HEK293 (cell line): ENCODE data around the gene TMEM250.
A peak's percentile ranks its signal among the peaks of the same experiment; 100 is the strongest.

Experiments
- CTCF ChIA-PET: fragments of 350-600 bp; formaldehyde crosslinking; extraction: SDS; loops from one replicate; lab custom pipeline; 2021; ENCODE audit warnings: antibody characterized with exemption; lab: Yijun Ruan, JAX
- POLR2A ChIA-PET: fragments of 300-600 bp; formaldehyde crosslinking; extraction: SDS; loops from one replicate; lab custom pipeline; 2020; ENCODE audit warnings: antibody characterized with exemption, inconsistent platforms; lab: Yijun Ruan, JAX
- H3K27ac ChIP-seq: fragments of 200-500 bp; sonication (Bioruptor generic); 2 replicates; pipeline ENCODE4 v1.5.1; 2014; ENCODE audit warnings: low read depth, low read length, control low read depth, inconsistent platforms; ENCODE audit errors: extremely low read depth
- H3K36me3 ChIP-seq, 2 experiments: fragments of 200-500 bp in 1 of 2; sonication (Bioruptor generic) in 1 of 2; 1 replicate in 1 of 2; 2 replicates in 1 of 2; pipeline ENCODE4 v1.5.1; 2014 to 2017; ENCODE audit warnings: inconsistent platforms in 2 of 2, low read length in 2 of 2; ENCODE audit not compliant: control insufficient read depth in 2 of 2, insufficient read depth in 1 of 2
- H3K4me1 ChIP-seq: fragments of 200-500 bp; sonication (Bioruptor generic); 2 replicates; pipeline ENCODE4 v1.5.1; 2014; ENCODE audit warnings: mild to moderate bottlenecking, low read length, inconsistent platforms; ENCODE audit not compliant: control insufficient read depth, insufficient read depth
- H3K4me3 ChIP-seq: 2 replicates; pipeline ENCODE4 v1.5.1; 2011; ENCODE audit warnings: low read depth, mild to moderate bottlenecking, control low read depth, low read length, moderate library complexity
- H3K9me3 ChIP-seq: fragments of 200-500 bp; sonication (Bioruptor generic); 2 replicates; pipeline ENCODE4 v1.5.1; 2014; ENCODE audit warnings: low read depth, low read length, inconsistent platforms; ENCODE audit not compliant: control insufficient read depth, insufficient read depth
- IKZF3 ChIP-seq: fragments of 450-650 bp; IDR thresholded peaks from 2 replicates; pipeline ENCODE4 v1.5.0; 2018; ENCODE audit warnings: missing biosample characterization, mild to moderate bottlenecking, missing genetic modification characterization, moderate library complexity
- KLF1 ChIP-seq: fragments of 450-650 bp; formaldehyde crosslinking; IDR thresholded peaks from 2 replicates; pipeline ENCODE4 v1.5.1; 2016; ENCODE audit warnings: missing biosample characterization, missing genetic modification characterization
- KLF17 ChIP-seq: fragments of 450-650 bp; formaldehyde crosslinking; IDR thresholded peaks from 2 replicates; pipeline ENCODE4 v1.5.1; 2016; ENCODE audit warnings: missing biosample characterization, missing genetic modification characterization
- KLF8 ChIP-seq: fragments of 450-650 bp; formaldehyde crosslinking; IDR thresholded peaks from 2 replicates; pipeline ENCODE4 v1.5.1; 2016; ENCODE audit warnings: missing biosample characterization, missing genetic modification characterization
- SCRT1 ChIP-seq: fragments of 450-650 bp; formaldehyde crosslinking; IDR thresholded peaks from 2 replicates; pipeline ENCODE4 v1.5.1; 2016; ENCODE audit warnings: missing biosample characterization, missing genetic modification characterization, borderline replicate concordance
- SCRT2 ChIP-seq: fragments of 450-650 bp; formaldehyde crosslinking; IDR thresholded peaks from 2 replicates; pipeline ENCODE4 v1.5.1; 2016; ENCODE audit warnings: missing biosample characterization, missing genetic modification characterization
- TRIM28 ChIP-seq: IDR thresholded peaks from 2 replicates; pipeline ENCODE4 v1.6.1; 2011; ENCODE audit warnings: low read length, control low read depth, borderline replicate concordance
- YY2 ChIP-seq: fragments of 450-650 bp; formaldehyde crosslinking; IDR thresholded peaks from 2 replicates; pipeline ENCODE4 v1.5.1; 2016; ENCODE audit warnings: missing biosample characterization, missing genetic modification characterization
- ZBTB48 ChIP-seq: fragments of 450-650 bp; formaldehyde crosslinking; IDR thresholded peaks from 2 replicates; pipeline ENCODE4 v1.5.1; 2016; ENCODE audit warnings: missing biosample characterization, missing genetic modification characterization
- ZNF138 ChIP-seq: fragments of 450-650 bp; formaldehyde crosslinking; IDR thresholded peaks from 2 replicates; pipeline ENCODE4 v1.5.1; 2016; ENCODE audit warnings: missing biosample characterization, missing genetic modification characterization, borderline replicate concordance
- ZNF16 ChIP-seq: fragments of 450-650 bp; formaldehyde crosslinking; IDR thresholded peaks from 2 replicates; pipeline ENCODE4 v1.5.1; 2016; ENCODE audit warnings: low read depth, missing biosample characterization, missing genetic modification characterization
- ZNF366 ChIP-seq: fragments of 450-650 bp; formaldehyde crosslinking; conservative IDR thresholded peaks from 2 replicates; pipeline ENCODE4 v1.5.1; 2016; ENCODE audit warnings: missing biosample characterization, missing genetic modification characterization
- ZNF521 ChIP-seq: fragments of 450-650 bp; formaldehyde crosslinking; IDR thresholded peaks from 2 replicates; pipeline ENCODE4 v1.5.1; 2017; ENCODE audit warnings: missing biosample characterization, mild to moderate bottlenecking, missing genetic modification characterization
- ZNF596 ChIP-seq: fragments of 450-650 bp; IDR thresholded peaks from 2 replicates; pipeline ENCODE4 v1.5.0; 2018; ENCODE audit warnings: missing biosample characterization, mild to moderate bottlenecking, missing genetic modification characterization, moderate library complexity
- ZNF664 ChIP-seq: fragments of 450-650 bp; formaldehyde crosslinking; IDR thresholded peaks from 2 replicates; pipeline ENCODE4 v1.5.1; 2016; ENCODE audit warnings: missing biosample characterization, missing genetic modification characterization
- ZNF777 ChIP-seq: fragments of 450-650 bp; formaldehyde crosslinking; IDR thresholded peaks from 2 replicates; pipeline ENCODE4 v1.5.1; 2017; ENCODE audit warnings: missing biosample characterization, missing genetic modification characterization, borderline replicate concordance
- ZNF785 ChIP-seq: fragments of 450-650 bp; formaldehyde crosslinking; IDR thresholded peaks from 2 replicates; pipeline ENCODE4 v1.5.1; 2016; ENCODE audit warnings: missing biosample characterization, missing genetic modification characterization
- TF ChIP-seq, protein P1 (sequence below): fragments of 450-650 bp; formaldehyde crosslinking; IDR thresholded peaks from 2 replicates; pipeline ENCODE4 v1.5.1; 2016; ENCODE audit warnings: missing biosample characterization, missing genetic modification characterization
- TF ChIP-seq, protein P2 (sequence below): fragments of 450-650 bp; formaldehyde crosslinking; IDR thresholded peaks from 2 replicates; pipeline ENCODE4 v1.5.1; 2016; ENCODE audit warnings: missing biosample characterization, missing genetic modification characterization
- TF ChIP-seq, protein P3 (sequence below): fragments of 450-650 bp; formaldehyde crosslinking; IDR thresholded peaks from 2 replicates; pipeline ENCODE4 v1.5.1; 2016; ENCODE audit warnings: missing biosample characterization, missing genetic modification characterization
- TF ChIP-seq, protein P4 (sequence below): fragments of 450-650 bp; formaldehyde crosslinking; IDR thresholded peaks from 2 replicates; pipeline ENCODE4 v1.5.1; 2016; ENCODE audit warnings: missing biosample characterization, missing genetic modification characterization

The TMEM250 gene

DNA sequence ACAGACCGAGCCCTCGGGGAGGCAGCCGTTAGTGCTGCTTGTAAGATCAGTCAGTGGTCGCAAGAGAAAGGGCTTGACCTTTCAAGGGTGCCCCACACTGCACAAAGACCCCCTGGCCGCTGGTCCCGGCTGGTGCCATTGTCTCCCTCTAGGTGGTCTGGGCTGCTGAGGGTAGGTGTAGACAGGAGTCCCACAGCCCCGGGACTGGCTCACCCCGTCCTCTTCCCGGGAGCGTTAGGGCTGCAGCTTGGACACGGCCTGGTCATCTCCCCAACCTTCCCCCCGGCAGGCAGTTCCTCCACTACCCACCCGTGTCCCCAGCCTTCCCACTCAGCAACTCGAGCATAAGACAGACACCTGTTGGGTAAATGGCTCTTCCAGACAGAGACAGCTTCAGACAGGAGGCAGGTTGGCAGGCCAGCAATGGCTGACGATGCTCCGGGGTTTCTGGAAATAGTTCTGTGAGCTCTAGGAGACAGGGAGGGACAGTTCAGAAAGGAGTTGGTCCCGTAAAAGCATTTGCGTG, 15.3 kb upstream of the TMEM250 start:
- ChIA-PET CTCF (interaction anchor here (0.6 to 1.2 kb wide), 10 partner anchors 10 to 581 kb away, joined by 3 to 5 read pairs (median 4); no protein-coding TSS in a partner anchor), POLR2A (no interaction called here)
- H3K4me3 ChIP-seq, result no peak overlapping the region
- no peaks in the 10 kb centered on the region for H3K9me3 ChIP-seq
- TF ChIP-seq ZBTB48 (no peak), TRIM28 (no peak), ZNF16 (tag by site-specific recombination) (no peak), SCRT2 (tag by site-specific recombination) (peak; percentile 94), SCRT1 (tag by site-specific recombination) (peak; percentile 69; the same call in 1 of the 2 replicates)
- H3K27ac ChIP-seq, result no peak overlapping the region; the same call in 1 of the 2 replicates
- no peaks in the 10 kb centered on the region for H3K36me3 ChIP-seq
- no peaks in the 10 kb centered on the region for H3K4me1 ChIP-seq

- Histone ChIP-seq H3K27ac (no peak overlapping the region; the same call in 1 of the 2 replicates), H3K4me3 (peak overlapping the region; percentile 38), H3K36me3 (no peaks in the 10 kb centered on the region), H3K9me3 (no peaks in the 10 kb centered on the region), H3K4me1 (no peaks in the 10 kb centered on the region)
- ChIA-PET CTCF (interaction anchor here (0.5 to 2.1 kb wide), 12 partner anchors 11 to 352 kb away, joined by 3 to 9 read pairs (median 4); partner anchors contain the start of gene NACC2), POLR2A (interaction anchor here (0.6 kb wide), 3 partner anchors 13 to 277 kb away, joined by 3 to 7 read pairs (median 3); no protein-coding TSS in a partner anchor)
- TF ChIP-seq ZNF596 (peak; percentile 93), ZNF366 (peak; percentile 92), YY2 (tag by site-specific recombination) (no peak), ZNF785 (tag by site-specific recombination) (0 out of 2 replicates have a peak, but pooled peaks have one; percentile 29), KLF1 (peak; percentile 74), ZNF521 (tag by site-specific recombination) (no peak), KLF8 (tag by site-specific recombination) (no peak), ZNF777 (peak; percentile 95), KLF17 (peak; percentile 70), ZNF664 (no peak), ZNF138 (no peak), IKZF3 (tag by site-specific recombination) (peak; percentile 66)
- TF ChIP-seq, protein P1, sequence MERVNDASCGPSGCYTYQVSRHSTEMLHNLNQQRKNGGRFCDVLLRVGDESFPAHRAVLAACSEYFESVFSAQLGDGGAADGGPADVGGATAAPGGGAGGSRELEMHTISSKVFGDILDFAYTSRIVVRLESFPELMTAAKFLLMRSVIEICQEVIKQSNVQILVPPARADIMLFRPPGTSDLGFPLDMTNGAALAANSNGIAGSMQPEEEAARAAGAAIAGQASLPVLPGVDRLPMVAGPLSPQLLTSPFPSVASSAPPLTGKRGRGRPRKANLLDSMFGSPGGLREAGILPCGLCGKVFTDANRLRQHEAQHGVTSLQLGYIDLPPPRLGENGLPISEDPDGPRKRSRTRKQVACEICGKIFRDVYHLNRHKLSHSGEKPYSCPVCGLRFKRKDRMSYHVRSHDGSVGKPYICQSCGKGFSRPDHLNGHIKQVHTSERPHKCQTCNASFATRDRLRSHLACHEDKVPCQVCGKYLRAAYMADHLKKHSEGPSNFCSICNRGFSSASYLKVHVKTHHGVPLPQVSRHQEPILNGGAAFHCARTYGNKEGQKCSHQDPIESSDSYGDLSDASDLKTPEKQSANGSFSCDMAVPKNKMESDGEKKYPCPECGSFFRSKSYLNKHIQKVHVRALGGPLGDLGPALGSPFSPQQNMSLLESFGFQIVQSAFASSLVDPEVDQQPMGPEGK, result peak; percentile 89
- TF ChIP-seq, protein P2, sequence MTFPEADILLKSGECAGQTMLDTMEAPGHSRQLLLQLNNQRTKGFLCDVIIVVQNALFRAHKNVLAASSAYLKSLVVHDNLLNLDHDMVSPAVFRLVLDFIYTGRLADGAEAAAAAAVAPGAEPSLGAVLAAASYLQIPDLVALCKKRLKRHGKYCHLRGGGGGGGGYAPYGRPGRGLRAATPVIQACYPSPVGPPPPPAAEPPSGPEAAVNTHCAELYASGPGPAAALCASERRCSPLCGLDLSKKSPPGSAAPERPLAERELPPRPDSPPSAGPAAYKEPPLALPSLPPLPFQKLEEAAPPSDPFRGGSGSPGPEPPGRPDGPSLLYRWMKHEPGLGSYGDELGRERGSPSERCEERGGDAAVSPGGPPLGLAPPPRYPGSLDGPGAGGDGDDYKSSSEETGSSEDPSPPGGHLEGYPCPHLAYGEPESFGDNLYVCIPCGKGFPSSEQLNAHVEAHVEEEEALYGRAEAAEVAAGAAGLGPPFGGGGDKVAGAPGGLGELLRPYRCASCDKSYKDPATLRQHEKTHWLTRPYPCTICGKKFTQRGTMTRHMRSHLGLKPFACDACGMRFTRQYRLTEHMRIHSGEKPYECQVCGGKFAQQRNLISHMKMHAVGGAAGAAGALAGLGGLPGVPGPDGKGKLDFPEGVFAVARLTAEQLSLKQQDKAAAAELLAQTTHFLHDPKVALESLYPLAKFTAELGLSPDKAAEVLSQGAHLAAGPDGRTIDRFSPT (tag by site-specific recombination), result peak; percentile 70
- TF ChIP-seq, protein P3, sequence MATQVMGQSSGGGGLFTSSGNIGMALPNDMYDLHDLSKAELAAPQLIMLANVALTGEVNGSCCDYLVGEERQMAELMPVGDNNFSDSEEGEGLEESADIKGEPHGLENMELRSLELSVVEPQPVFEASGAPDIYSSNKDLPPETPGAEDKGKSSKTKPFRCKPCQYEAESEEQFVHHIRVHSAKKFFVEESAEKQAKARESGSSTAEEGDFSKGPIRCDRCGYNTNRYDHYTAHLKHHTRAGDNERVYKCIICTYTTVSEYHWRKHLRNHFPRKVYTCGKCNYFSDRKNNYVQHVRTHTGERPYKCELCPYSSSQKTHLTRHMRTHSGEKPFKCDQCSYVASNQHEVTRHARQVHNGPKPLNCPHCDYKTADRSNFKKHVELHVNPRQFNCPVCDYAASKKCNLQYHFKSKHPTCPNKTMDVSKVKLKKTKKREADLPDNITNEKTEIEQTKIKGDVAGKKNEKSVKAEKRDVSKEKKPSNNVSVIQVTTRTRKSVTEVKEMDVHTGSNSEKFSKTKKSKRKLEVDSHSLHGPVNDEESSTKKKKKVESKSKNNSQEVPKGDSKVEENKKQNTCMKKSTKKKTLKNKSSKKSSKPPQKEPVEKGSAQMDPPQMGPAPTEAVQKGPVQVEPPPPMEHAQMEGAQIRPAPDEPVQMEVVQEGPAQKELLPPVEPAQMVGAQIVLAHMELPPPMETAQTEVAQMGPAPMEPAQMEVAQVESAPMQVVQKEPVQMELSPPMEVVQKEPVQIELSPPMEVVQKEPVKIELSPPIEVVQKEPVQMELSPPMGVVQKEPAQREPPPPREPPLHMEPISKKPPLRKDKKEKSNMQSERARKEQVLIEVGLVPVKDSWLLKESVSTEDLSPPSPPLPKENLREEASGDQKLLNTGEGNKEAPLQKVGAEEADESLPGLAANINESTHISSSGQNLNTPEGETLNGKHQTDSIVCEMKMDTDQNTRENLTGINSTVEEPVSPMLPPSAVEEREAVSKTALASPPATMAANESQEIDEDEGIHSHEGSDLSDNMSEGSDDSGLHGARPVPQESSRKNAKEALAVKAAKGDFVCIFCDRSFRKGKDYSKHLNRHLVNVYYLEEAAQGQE (tag by site-specific recombination), result no peak
- TF ChIP-seq, protein P4, sequence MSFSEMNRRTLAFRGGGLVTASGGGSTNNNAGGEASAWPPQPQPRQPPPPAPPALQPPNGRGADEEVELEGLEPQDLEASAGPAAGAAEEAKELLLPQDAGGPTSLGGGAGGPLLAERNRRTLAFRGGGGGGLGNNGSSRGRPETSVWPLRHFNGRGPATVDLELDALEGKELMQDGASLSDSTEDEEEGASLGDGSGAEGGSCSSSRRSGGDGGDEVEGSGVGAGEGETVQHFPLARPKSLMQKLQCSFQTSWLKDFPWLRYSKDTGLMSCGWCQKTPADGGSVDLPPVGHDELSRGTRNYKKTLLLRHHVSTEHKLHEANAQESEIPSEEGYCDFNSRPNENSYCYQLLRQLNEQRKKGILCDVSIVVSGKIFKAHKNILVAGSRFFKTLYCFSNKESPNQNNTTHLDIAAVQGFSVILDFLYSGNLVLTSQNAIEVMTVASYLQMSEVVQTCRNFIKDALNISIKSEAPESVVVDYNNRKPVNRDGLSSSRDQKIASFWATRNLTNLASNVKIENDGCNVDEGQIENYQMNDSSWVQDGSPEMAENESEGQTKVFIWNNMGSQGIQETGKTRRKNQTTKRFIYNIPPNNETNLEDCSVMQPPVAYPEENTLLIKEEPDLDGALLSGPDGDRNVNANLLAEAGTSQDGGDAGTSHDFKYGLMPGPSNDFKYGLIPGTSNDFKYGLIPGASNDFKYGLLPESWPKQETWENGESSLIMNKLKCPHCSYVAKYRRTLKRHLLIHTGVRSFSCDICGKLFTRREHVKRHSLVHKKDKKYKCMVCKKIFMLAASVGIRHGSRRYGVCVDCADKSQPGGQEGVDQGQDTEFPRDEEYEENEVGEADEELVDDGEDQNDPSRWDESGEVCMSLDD, result peak; percentile 84
These were observed 14.7 kb upstream of the TMEM250 start for GRCh38 chr9:136133191-136133958.
